Neutrophil (primary cell): ENCODE data around the gene CPLX3.

Experiments
- H3K27ac ChIP-seq: fragments of 200-600 bp; sonication (generic); 2 replicates; pipeline ENCODE4 v1.5.1; 2016; ENCODE audit warnings: mild to moderate bottlenecking, moderate library complexity
- H3K27me3 ChIP-seq: fragments of 200-600 bp; sonication (generic); 2 replicates; pipeline ENCODE4 v1.6.0; 2016; ENCODE audit warnings: mild to moderate bottlenecking
- H3K36me3 ChIP-seq: fragments of 200-600 bp; sonication (generic); 2 replicates; pipeline ENCODE4 v1.5.1; 2017
- H3K4me1 ChIP-seq, 2 experiments: fragments of 200-600 bp in 1 of 2; sonication (generic) in 1 of 2; 1 replicate in 1 of 2; 2 replicates in 1 of 2; pipeline versions ENCODE4 v1.5.1 to v1.6.1; 2013 to 2016; ENCODE audit warnings: low read depth in 1 of 2, low read length in 1 of 2, mild to moderate bottlenecking in 1 of 2, moderate library complexity in 1 of 2; ENCODE audit not compliant: control insufficient read depth in 1 of 2, insufficient read depth in 1 of 2
- H3K4me3 ChIP-seq, 2 experiments: fragments of 200-600 bp in 1 of 2; sonication (generic) in 1 of 2; 1 replicate in 1 of 2; 2 replicates in 1 of 2; pipeline ENCODE4 v1.5.1; 2013 to 2016; ENCODE audit warnings: low read depth in 1 of 2, low read length in 1 of 2, mild to moderate bottlenecking in 1 of 2, moderate library complexity in 1 of 2
- H3K9me3 ChIP-seq: fragments of 200-600 bp; sonication (generic); 2 replicates; pipeline ENCODE4 v1.5.1; 2016
- TF ChIP-seq, protein P1 (sequence below): fragments of 200-600 bp; sonication (generic); IDR thresholded peaks from 2 replicates; pipeline ENCODE4 v1.5.1; 2016; ENCODE audit warnings: antibody characterized with exemption

Gene CPLX3

DNA sequence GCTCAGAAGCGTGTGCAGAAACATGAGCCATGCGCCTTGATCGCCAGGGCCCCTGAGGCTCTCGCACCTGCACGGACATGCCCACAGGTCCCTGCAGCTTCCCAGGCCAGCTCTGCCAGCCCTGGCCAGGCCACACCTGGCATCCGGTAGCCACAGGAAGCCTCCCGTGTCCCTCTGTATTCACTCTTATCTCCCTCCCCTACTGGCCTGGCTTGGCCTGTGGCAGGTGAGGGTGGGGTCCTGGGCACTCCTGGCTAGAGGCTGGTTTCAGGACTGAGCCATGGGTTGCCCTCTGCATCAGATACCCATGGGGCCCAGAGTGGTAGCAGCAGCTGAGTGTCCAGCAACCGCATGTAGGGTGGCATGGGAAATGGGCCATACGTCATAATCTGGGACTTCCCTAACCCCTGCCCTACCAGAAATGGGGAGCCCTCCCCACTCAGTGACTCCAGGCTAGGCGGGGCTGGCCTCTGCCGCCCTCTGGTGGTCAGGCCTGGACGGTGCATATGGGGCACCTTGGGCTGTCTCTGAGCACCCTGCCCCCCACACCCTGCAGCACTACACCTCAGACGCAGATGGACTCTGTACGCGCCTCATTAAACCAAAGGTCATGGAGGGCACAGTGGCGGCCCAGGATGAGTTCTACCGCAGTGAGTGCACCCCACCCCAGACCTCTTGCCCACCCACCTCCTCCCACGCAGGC, 26.4 kb upstream of the CPLX3 start:
- Histone ChIP-seq H3K9me3 (no peaks in the 10 kb centered on the region), H3K27me3 (no peaks in the 10 kb centered on the region), H3K27ac (peak overlapping the region; percentile 90), H3K4me3 (peak overlapping the region; percentile 18 to 50), H3K4me1 (peaks cover 31 to 37% of the 10 kb centered on the region in 2 experiments), H3K36me3 (peaks cover 78% of the 10 kb centered on the region)
- TF ChIP-seq, protein P1, sequence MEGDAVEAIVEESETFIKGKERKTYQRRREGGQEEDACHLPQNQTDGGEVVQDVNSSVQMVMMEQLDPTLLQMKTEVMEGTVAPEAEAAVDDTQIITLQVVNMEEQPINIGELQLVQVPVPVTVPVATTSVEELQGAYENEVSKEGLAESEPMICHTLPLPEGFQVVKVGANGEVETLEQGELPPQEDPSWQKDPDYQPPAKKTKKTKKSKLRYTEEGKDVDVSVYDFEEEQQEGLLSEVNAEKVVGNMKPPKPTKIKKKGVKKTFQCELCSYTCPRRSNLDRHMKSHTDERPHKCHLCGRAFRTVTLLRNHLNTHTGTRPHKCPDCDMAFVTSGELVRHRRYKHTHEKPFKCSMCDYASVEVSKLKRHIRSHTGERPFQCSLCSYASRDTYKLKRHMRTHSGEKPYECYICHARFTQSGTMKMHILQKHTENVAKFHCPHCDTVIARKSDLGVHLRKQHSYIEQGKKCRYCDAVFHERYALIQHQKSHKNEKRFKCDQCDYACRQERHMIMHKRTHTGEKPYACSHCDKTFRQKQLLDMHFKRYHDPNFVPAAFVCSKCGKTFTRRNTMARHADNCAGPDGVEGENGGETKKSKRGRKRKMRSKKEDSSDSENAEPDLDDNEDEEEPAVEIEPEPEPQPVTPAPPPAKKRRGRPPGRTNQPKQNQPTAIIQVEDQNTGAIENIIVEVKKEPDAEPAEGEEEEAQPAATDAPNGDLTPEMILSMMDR: peak; percentile 99

DNA sequence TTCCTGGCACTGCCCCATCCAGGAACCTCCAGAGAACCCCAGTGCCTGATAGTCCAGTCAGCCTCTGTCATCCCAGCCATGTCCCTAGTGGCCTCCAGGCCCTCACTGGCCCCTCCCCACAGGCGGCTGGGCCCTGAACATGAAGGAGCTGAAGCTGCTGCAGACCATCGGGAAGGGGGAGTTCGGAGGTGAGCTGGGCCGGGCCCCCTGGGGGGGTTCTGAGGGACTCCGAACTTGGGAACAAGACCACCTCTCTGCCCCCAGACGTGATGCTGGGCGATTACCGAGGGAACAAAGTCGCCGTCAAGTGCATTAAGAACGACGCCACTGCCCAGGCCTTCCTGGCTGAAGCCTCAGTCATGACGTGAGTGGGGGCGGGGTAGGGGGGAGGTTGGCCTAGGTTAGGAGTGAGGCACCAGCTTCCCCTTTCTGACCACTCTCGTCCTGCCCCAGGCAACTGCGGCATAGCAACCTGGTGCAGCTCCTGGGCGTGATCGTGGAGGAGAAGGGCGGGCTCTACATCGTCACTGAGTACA, 25.8 kb upstream of the CPLX3 start:
- H3K9me3 ChIP-seq: no peaks in the 10 kb centered on the region
- peak overlapping the region; percentile 90 for H3K27ac ChIP-seq
- peaks cover 77% of the 10 kb centered on the region for H3K36me3 ChIP-seq
- H3K27me3 ChIP-seq: no peaks in the 10 kb centered on the region
- peaks cover 31 to 32% of the 10 kb centered on the region in 2 experiments for H3K4me1 ChIP-seq
- peak overlapping the region in 1 of 2 experiments; percentile 50 for H3K4me3 ChIP-seq
- TF ChIP-seq, protein P1: no peak

DNA sequence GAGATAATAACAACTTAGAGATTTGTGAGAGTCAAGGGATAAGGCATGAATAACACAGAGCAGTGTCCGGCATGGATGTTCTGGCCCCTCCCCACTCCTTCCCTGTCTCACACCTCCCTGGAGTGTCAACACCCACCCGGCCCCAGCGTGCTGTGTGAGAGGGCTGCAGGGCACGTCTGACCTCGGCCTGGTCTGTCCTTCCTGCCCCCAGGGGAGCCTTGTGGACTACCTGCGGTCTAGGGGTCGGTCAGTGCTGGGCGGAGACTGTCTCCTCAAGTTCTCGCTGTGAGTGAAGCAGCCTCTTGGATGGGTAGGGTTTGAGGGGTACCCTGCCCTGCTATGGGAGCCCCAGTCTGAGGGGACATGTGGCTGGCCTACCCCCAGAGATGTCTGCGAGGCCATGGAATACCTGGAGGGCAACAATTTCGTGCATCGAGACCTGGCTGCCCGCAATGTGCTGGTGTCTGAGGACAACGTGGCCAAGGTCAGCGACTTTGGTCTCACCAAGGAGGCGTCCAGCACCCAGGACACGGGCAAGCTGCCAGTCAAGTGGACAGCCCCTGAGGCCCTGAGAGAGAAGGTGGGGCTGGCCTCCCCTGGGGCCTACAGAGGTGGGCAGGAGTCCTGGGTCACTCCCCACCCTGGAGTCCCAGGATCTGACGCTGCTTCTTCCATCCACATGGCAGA, 25.0 kb upstream of the CPLX3 start:
- TF ChIP-seq, protein P1: no peak
- H3K27ac ChIP-seq: peak overlapping the region; percentile 90
- peaks cover 77% of the 10 kb centered on the region for H3K36me3 ChIP-seq

DNA sequence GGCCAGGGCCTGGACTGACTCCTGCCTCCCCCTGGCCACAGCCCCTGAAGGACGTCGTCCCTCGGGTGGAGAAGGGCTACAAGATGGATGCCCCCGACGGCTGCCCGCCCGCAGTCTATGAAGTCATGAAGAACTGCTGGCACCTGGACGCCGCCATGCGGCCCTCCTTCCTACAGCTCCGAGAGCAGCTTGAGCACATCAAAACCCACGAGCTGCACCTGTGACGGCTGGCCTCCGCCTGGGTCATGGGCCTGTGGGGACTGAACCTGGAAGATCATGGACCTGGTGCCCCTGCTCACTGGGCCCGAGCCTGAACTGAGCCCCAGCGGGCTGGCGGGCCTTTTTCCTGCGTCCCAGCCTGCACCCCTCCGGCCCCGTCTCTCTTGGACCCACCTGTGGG, 24.1 kb upstream of the CPLX3 start:
- peaks cover 77% of the 10 kb centered on the region for H3K36me3 ChIP-seq
- H3K9me3 ChIP-seq: no peaks in the 10 kb centered on the region
- no peak overlapping the region for H3K4me3 ChIP-seq
- no peaks in the 10 kb centered on the region for H3K27me3 ChIP-seq
- H3K4me1 ChIP-seq: peaks cover 31 to 32% of the 10 kb centered on the region in 2 experiments
- H3K27ac ChIP-seq: no peak overlapping the region
- TF ChIP-seq, protein P1: no peak

More for the DNA sequence above, 25.0 kb upstream of the CPLX3 start:
- Histone ChIP-seq H3K4me1 (peaks cover 31 to 32% of the 10 kb centered on the region in 2 experiments), H3K9me3 (no peaks in the 10 kb centered on the region), H3K27me3 (no peaks in the 10 kb centered on the region), H3K4me3 (no peak overlapping the region)

DNA sequence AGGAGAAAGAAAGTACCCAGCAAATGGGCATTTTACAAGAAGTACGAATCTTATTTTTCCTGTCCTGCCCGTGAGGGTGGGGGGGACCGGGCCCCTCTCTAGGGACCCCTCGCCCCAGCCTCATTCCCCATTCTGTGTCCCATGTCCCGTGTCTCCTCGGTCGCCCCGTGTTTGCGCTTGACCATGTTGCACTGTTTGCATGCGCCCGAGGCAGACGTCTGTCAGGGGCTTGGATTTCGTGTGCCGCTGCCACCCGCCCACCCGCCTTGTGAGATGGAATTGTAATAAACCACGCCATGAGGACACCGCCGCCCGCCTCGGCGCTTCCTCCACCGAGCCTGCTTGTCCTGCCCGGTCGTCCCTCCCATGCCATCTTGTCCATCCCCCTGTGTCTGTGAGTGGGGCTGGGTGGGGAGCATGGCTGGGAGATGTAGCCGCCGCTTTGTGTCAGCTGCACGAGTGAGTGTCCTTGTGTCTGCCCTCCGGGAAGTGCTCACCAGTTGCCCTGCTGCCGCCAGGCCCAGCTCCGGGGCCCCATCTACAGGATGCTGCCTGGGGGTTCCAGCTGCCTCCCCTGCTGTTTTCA, 23.5 kb upstream of the CPLX3 start:
- Histone ChIP-seq H3K36me3 (peaks cover 72% of the 10 kb centered on the region), H3K4me3 (no peak overlapping the region), H3K27ac (peak overlapping the region; percentile 51), H3K27me3 (no peaks in the 10 kb centered on the region), H3K4me1 (peaks cover 28 to 29% of the 10 kb centered on the region in 2 experiments), H3K9me3 (no peaks in the 10 kb centered on the region)
- TF ChIP-seq, protein P1: no peak
